GM23338 (cell line): ENCODE measurements around the gene NRCAM. TPM values are rescaled to one million over a fixed set of nuclear protein-coding genes. Genes with fewer than 3 reads are reported as not detected.

ENCODE experiments used
- ATAC-seq: fragments of 200-7000 bp; cut with Tn5 transposase; 3 replicates; pipeline ENCODE4 v1.9.1; 2020
- DNase-seq: peaks from one replicate; pipeline ENCODE4 v3.0.0-alpha.2; 2015; ENCODE audit warnings: low spot score
- H2AFZ ChIP-seq: fragments of 200-600 bp; sonication (generic); 2 replicates; pipeline ENCODE4 v1.8.0; 2016; ENCODE audit warnings: antibody characterized with exemption, mild to moderate bottlenecking, moderate library complexity
- H3F3A ChIP-seq: fragments of 200-600 bp; sonication (generic); replicated peaks from 2 replicates; pipeline ENCODE4 v1.8.0; 2017; ENCODE audit warnings: antibody characterized with exemption, mixed run types, low read depth
- H3K27ac ChIP-seq: fragments of 200-600 bp; sonication (generic); 2 replicates; pipeline ENCODE4 v1.6.1; 2016; ENCODE audit warnings: low read depth
- H3K27me3 ChIP-seq: fragments of 200-600 bp; sonication (generic); 2 replicates; pipeline ENCODE4 v1.8.0; 2016; ENCODE audit warnings: mild to moderate bottlenecking, mixed run types, moderate library complexity; ENCODE audit not compliant: insufficient read depth
- H3K36me3 ChIP-seq: fragments of 200-600 bp; sonication (generic); 2 replicates; pipeline ENCODE4 v1.8.0; 2016; ENCODE audit warnings: mild to moderate bottlenecking; ENCODE audit not compliant: insufficient read depth
- H3K4me1 ChIP-seq: fragments of 200-600 bp; sonication (generic); 2 replicates; pipeline ENCODE4 v1.8.0; 2016; ENCODE audit warnings: mild to moderate bottlenecking, moderate library complexity; ENCODE audit not compliant: insufficient read depth
- H3K4me2 ChIP-seq: fragments of 200-600 bp; sonication (generic); 2 replicates; pipeline ENCODE4 v1.7.1; 2017; ENCODE audit warnings: mixed run types
- H3K4me3 ChIP-seq: fragments of 200-600 bp; sonication (generic); 2 replicates; pipeline ENCODE4 v1.6.1; 2016; ENCODE audit warnings: mixed run types
- H3K79me2 ChIP-seq: fragments of 200-600 bp; sonication (generic); replicated peaks from 2 replicates; pipeline ENCODE4 v1.8.0; 2017; ENCODE audit warnings: mild to moderate bottlenecking; ENCODE audit not compliant: insufficient read depth
- H3K9me2 ChIP-seq: fragments of 200-600 bp; sonication (generic); 2 replicates; pipeline ENCODE4 v1.8.0; 2017; ENCODE audit not compliant: insufficient read depth
- H4K20me1 ChIP-seq: fragments of 200-600 bp; sonication (generic); replicated peaks from 2 replicates; pipeline ENCODE4 v1.8.0; 2017; ENCODE audit warnings: mild to moderate bottlenecking; ENCODE audit not compliant: insufficient read depth
- H3K27ac Mint-ChIP-seq: 2 replicates; pipeline ENCODE4 v1.8.0; 2020; ENCODE audit warnings: inconsistent platforms, mild to moderate bottlenecking, moderate library complexity, mixed read lengths
- H3K27me3 Mint-ChIP-seq: 3 replicates; pipeline ENCODE4 v1.8.0; 2022; ENCODE audit warnings: low read depth, mild to moderate bottlenecking, moderate library complexity, mixed read lengths, inconsistent platforms; ENCODE audit not compliant: insufficient read depth, poor library complexity
- H3K36me3 Mint-ChIP-seq: 3 replicates; pipeline ENCODE4 v1.8.0; 2021; ENCODE audit warnings: low read depth, mild to moderate bottlenecking, inconsistent platforms, moderate library complexity, mixed read lengths
- H3K4me1 Mint-ChIP-seq: 3 replicates; pipeline ENCODE4 v1.8.0; 2020; ENCODE audit warnings: mild to moderate bottlenecking, inconsistent platforms, mixed read lengths
- H3K4me3 Mint-ChIP-seq: 3 replicates; pipeline ENCODE4 v1.8.0; 2021; ENCODE audit warnings: moderate library complexity, mild to moderate bottlenecking, inconsistent platforms, mixed read lengths
- H3K9me3 Mint-ChIP-seq: 3 replicates; pipeline ENCODE4 v1.8.0; 2020; ENCODE audit warnings: moderate library complexity, mild to moderate bottlenecking, inconsistent platforms, mixed read lengths
- CREB1 ChIP-seq: fragments of 250-450 bp; sonication (Bioruptor Pico); IDR thresholded peaks from 2 replicates; pipeline ENCODE4 v1.5.0; 2020; ENCODE audit warnings: low read depth, mild to moderate bottlenecking, moderate library complexity
- EZH2phosphoT487 ChIP-seq: fragments of 200-600 bp; sonication (generic); IDR thresholded peaks from one replicate; pipeline ENCODE4 v1.8.1; 2018; ENCODE audit warnings: antibody characterized with exemption; ENCODE audit not compliant: unreplicated experiment
- POLR2AphosphoS5 ChIP-seq: IDR thresholded peaks from 2 replicates; pipeline ENCODE4 v1.6.1; 2016; ENCODE audit warnings: antibody characterized with exemption, low read depth
- polyA plus RNA-seq: library from polyadenylated mRNA; unstranded; fragments of >200 nt; fragmentation: Nextera tagmentation; extraction: Ambion mirVana; gene quantifications from 2 replicates; pipeline ENCODE4 v1.2.1, GENCODE V29; 2016
- total RNA-seq: library from RNA; depleted of rRNA; stranded (reverse); fragments of >200 nt; shearing (Covaris generic); gene quantifications from 2 replicates; pipeline ENCODE4 v1.2.3, GENCODE V29; 2014
- TF ChIP-seq, protein P1 (sequence below): fragments of 250-450 bp; sonication (Bioruptor Pico); IDR thresholded peaks from 2 replicates; pipeline ENCODE4 v1.5.0; 2020; ENCODE audit warnings: mild to moderate bottlenecking, moderate library complexity
- TF ChIP-seq, protein P2 (sequence below): IDR thresholded peaks from 2 replicates; pipeline ENCODE4 v1.6.1; 2016; ENCODE audit warnings: antibody characterized with exemption
- TF ChIP-seq, protein P3 (sequence below), 2 experiments: fragments of 200-600 bp in 1 of 2; sonication (generic) in 1 of 2; conservative IDR thresholded peaks; 2 replicates each; pipeline versions ENCODE4 v1.5.1 to v1.6.1; 2016 to 2017; ENCODE audit warnings: antibody characterized with exemption in 2 of 2, low read depth in 2 of 2, mild to moderate bottlenecking in 2 of 2, moderate library complexity in 1 of 2

The NRCAM gene
- total and polyA plus RNA-seq, 2 experiments from 2014 or later, result 2.5 to 6.8 TPM

DNA sequence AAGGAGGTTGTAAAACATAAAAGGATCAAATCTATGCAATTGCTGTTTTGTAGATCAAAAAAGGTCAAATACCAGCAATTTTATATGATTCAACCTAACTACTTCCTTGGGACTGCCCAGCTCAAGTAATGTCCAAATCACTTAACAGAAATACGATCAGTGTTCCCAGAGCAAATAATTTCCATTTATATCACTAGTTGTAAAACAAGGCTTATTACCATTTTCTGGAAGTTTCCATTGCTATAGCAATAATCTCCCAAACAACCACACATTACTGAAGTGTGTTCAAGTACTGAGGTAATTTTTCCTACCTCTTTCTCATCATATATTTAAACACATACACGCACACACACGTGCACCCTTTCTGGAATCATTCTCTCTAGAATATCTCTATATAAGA is 123.3 kb downstream of the NRCAM start:
- H3K36me3 Mint-ChIP-seq, result no peaks in the 10 kb centered on the region
- Histone ChIP-seq H3K4me3 (no peak overlapping the region), H3K27me3 (no peaks in the 10 kb centered on the region), H3F3A (no peaks in the 10 kb centered on the region), H3K4me2 (no peak overlapping the region), H3K79me2 (no peaks in the 10 kb centered on the region), H4K20me1 (no peaks in the 10 kb centered on the region), H3K4me1 (peaks cover 24% of the 10 kb centered on the region), H3K9me2 (no peaks in the 10 kb centered on the region), H3K27ac (no peak overlapping the region), H3K36me3 (no peaks in the 10 kb centered on the region), H2AFZ (no peak overlapping the region)
- no peak for ATAC-seq
- H3K27me3 Mint-ChIP-seq, result no peaks in the 10 kb centered on the region
- no peak for DNase-seq
- H3K4me3 Mint-ChIP-seq, result no peak overlapping the region
- TF ChIP-seq, protein P1, sequence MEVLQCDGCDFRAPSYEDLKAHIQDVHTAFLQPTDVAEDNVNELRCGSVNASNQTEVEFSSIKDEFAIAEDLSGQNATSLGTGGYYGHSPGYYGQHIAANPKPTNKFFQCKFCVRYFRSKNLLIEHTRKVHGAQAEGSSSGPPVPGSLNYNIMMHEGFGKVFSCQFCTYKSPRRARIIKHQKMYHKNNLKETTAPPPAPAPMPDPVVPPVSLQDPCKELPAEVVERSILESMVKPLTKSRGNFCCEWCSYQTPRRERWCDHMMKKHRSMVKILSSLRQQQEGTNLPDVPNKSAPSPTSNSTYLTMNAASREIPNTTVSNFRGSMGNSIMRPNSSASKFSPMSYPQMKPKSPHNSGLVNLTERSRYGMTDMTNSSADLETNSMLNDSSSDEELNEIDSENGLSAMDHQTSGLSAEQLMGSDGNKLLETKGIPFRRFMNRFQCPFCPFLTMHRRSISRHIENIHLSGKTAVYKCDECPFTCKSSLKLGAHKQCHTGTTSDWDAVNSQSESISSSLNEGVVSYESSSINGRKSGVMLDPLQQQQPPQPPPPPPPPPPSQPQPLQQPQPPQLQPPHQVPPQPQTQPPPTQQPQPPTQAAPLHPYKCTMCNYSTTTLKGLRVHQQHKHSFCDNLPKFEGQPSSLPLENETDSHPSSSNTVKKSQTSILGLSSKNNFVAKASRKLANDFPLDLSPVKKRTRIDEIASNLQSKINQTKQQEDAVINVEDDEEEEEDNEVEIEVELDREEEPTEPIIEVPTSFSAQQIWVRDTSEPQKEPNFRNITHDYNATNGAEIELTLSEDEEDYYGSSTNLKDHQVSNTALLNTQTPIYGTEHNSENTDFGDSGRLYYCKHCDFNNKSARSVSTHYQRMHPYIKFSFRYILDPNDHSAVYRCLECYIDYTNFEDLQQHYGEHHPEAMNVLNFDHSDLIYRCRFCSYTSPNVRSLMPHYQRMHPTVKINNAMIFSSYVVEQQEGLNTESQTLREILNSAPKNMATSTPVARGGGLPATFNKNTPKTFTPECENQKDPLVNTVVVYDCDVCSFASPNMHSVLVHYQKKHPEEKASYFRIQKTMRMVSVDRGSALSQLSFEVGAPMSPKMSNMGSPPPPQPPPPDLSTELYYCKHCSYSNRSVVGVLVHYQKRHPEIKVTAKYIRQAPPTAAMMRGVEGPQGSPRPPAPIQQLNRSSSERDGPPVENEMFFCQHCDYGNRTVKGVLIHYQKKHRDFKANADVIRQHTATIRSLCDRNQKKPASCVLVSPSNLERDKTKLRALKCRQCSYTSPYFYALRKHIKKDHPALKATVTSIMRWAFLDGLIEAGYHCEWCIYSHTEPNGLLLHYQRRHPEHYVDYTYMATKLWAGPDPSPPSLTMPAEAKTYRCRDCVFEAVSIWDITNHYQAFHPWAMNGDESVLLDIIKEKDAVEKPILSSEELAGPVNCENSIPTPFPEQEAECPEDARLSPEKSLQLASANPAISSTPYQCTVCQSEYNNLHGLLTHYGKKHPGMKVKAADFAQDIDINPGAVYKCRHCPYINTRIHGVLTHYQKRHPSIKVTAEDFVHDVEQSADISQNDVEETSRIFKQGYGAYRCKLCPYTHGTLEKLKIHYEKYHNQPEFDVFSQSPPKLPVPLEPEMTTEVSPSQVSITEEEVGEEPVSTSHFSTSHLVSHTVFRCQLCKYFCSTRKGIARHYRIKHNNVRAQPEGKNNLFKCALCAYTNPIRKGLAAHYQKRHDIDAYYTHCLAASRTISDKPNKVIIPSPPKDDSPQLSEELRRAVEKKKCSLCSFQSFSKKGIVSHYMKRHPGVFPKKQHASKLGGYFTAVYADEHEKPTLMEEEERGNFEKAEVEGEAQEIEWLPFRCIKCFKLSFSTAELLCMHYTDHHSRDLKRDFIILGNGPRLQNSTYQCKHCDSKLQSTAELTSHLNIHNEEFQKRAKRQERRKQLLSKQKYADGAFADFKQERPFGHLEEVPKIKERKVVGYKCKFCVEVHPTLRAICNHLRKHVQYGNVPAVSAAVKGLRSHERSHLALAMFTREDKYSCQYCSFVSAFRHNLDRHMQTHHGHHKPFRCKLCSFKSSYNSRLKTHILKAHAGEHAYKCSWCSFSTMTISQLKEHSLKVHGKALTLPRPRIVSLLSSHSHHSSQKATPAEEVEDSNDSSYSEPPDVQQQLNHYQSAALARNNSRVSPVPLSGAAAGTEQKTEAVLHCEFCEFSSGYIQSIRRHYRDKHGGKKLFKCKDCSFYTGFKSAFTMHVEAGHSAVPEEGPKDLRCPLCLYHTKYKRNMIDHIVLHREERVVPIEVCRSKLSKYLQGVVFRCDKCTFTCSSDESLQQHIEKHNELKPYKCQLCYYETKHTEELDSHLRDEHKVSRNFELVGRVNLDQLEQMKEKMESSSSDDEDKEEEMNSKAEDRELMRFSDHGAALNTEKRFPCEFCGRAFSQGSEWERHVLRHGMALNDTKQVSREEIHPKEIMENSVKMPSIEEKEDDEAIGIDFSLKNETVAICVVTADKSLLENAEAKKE, result no peak
- TF ChIP-seq EZH2phosphoT487 (no peak), CREB1 (CRISPR knock-in tag) (no peak), POLR2AphosphoS5 (no peak)
- TF ChIP-seq, protein P2, sequence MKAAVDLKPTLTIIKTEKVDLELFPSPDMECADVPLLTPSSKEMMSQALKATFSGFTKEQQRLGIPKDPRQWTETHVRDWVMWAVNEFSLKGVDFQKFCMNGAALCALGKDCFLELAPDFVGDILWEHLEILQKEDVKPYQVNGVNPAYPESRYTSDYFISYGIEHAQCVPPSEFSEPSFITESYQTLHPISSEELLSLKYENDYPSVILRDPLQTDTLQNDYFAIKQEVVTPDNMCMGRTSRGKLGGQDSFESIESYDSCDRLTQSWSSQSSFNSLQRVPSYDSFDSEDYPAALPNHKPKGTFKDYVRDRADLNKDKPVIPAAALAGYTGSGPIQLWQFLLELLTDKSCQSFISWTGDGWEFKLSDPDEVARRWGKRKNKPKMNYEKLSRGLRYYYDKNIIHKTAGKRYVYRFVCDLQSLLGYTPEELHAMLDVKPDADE, result no peak
- TF ChIP-seq, protein P3, sequence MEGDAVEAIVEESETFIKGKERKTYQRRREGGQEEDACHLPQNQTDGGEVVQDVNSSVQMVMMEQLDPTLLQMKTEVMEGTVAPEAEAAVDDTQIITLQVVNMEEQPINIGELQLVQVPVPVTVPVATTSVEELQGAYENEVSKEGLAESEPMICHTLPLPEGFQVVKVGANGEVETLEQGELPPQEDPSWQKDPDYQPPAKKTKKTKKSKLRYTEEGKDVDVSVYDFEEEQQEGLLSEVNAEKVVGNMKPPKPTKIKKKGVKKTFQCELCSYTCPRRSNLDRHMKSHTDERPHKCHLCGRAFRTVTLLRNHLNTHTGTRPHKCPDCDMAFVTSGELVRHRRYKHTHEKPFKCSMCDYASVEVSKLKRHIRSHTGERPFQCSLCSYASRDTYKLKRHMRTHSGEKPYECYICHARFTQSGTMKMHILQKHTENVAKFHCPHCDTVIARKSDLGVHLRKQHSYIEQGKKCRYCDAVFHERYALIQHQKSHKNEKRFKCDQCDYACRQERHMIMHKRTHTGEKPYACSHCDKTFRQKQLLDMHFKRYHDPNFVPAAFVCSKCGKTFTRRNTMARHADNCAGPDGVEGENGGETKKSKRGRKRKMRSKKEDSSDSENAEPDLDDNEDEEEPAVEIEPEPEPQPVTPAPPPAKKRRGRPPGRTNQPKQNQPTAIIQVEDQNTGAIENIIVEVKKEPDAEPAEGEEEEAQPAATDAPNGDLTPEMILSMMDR (conservative IDR thresholded peaks at IDR 0.05; ENCODE audit: low read depth in 2 of 2), result no peak
- peaks cover 25% of the 10 kb centered on the region for H3K4me1 Mint-ChIP-seq
- no peaks in the 10 kb centered on the region for H3K9me3 Mint-ChIP-seq
- H3K27ac Mint-ChIP-seq, result no peak overlapping the region
